Activated T-helper 1 cell treated with Interleukin-2 at 50 U/mL for 16 hours (primary cell): Measurements from ENCODE around the gene PSMD13.
A peak's percentile ranks its signal among the peaks of the same experiment; 100 is the strongest.
"Not testable (repeated sequence)": the region's sequence is repeated elsewhere in the genome, so short reads cannot be mapped to it uniquely, and the experiment has no call there.

ENCODE experiments used
- DNase-seq: peaks from one replicate; pipeline ENCODE4 v3.0.0-alpha.2; 2020; ENCODE audit warnings: low read depth

Gene PSMD13

GRCh38 chr11:218815-219593 is 17.8 kb upstream of the PSMD13 start:
- no peak for DNase-seq

GRCh38 chr11:220641-221215 is 16.0 kb upstream of the PSMD13 start:
- DNase-seq: not testable (repeated sequence)

DNA sequence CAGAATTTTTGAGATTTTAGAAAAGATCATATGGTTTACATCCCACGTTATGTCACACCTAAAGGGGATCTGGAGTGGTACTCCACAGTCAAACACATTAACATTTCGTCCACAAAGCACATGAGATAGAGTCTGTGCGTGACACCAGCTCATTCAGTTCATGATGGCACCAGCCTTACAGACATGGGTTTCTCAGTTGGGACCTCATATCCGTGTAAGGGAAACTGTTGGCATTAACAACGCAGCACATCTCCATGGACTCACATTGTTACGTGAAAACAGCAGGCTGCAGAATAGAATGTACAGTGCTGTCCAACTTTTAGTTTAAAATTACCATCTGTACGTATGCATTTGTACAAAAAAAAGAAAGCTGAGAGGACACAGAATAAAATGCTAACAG is 15.2 kb upstream of the PSMD13 start:
- DNase-seq: no peak

DNA sequence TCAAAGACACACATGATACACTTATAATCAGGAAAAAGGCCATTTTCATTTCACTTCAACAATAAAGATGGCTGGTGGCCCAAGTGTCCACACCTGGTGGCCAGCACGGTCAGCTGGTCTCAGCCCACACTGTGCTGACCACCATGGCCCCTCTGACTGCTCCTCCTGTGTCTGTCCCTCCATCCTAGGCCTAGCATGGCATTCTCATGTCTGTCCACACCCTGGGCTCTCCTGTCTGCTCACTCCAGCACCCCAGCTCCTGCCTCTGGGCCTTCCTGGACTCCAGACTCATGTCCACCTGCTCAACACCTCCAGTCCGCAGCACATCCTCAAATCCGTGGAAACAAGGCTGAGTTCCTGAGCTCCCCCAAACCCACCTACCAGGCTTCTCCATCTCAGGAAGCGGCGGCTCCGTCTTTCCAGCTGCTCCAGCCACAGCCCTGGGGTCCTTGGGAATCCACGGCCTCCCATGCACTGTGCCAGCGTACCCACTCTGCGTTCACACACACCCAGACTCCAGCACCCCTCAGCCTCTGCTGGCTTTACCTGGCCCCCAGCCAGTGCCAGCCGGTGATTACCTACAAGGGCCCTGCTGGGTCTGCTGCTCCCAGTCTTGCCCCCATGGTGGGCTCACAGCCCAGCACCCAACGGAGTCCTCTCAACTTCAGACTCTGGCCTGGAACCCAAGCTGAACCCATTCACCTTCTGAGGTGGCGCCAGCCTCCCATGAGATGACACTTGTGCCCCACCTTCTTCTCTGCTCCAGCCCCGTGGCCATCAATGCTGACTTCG is 14.6 kb upstream of the PSMD13 start:
- no peak for DNase-seq

DNA sequence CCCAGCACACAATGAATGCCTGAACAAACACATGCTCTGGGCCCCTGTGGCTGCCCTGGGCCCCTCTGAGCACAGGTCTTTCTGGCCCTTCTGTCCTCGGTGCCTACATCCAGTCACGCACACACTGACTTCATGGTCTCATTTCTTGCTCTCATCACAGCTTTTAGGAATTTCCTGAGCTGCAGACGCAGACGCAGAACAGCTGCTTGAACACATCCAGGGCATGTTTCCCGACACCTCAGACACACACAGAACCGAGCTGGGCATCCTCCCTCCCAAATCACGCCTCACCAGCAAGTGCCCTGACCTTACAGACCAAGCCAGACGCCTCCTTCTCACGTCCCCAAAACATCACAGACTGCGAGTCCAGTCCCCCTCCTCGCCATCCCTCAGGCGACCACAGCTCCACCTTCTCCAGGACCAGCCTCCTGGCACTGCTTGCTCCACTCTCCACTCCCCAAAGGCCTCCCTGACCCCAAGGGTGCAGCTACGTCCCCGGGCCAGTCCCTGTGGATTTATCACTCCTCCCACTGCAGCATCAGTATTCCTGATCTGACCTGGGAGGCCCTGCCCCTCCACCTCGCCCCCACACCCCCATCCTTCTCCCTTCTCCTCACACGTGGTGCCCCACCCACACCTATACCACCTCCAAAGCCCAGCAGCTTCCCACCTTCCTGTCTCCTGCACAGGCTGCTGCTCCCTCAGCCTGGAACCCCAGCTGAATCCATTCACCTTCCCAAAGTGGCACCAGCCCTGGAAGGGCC is 13.6 kb upstream of the PSMD13 start:
- no peak for DNase-seq

GRCh38 chr11:223884-224283 is 12.9 kb upstream of the PSMD13 start:
- no peak for DNase-seq

GRCh38 chr11:224424-224823 is 12.4 kb upstream of the PSMD13 start:
- DNase-seq: no peak

GRCh38 chr11:225734-226453 is 10.9 kb upstream of the PSMD13 start:
- DNase-seq: no peak

- no peak for DNase-seq
These were observed 8.9 kb upstream of the PSMD13 start for GRCh38 chr11:227824-228379.

GRCh38 chr11:230431-230830 is 6.3 kb upstream of the PSMD13 start:
- no peak for DNase-seq

GRCh38 chr11:232783-233565 is 3.8 kb upstream of the PSMD13 start:
- DNase-seq: no peak

GRCh38 chr11:235180-235579 is 1.6 kb upstream of the PSMD13 start:
- DNase-seq: no peak

GRCh38 chr11:235609-235996 is 1.2 kb upstream of the PSMD13 start:
- peak; percentile 26 for DNase-seq

DNA sequence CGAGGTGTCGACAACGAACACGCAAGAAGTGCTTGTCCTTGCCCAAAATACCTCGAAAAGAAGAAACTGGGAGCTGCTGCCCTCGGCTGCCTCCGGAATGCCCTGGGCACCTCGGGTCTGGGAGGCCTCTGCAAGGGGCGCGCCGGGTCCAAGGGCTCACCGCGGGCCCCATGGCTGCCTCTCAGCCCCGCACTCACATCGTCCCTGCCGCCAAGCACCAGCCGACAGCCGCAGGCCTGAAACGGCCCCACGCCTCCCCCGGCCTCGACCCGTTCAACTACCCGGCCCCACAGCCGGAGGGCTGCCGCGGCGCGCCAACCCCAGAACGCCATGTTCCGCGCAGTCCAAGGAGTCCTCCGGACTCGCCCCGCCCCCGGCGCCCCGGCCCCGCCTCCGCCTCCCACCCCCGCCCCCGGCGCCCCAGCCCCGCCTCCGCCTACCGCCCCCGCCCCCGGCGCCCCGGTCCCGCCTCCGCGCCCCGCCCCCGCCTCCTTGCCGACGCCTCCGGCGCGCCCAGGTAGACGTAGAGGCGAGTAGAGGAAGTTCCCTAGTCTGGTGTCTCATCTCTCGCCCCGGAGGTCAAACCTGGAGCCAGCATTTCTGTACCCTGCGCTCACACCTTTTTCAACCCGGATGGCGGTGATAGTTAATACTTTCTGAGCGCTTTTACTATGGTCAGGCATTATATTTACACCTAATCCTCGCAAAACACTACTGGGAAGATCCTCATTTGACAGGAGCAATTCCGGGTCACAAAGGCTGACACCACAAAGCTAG is 591 bp upstream of the PSMD13 start, which contains the start of gene SIRT3:
SIRT3 (minus strand) TSS at position 346 of the 777 bp plus-strand sequence; CDS start at position 332, 14 bp downstream.
- DNase-seq: peak; percentile 75

- not testable (repeated sequence) for DNase-seq
These were observed 1.6 kb downstream of the PSMD13 start for GRCh38 chr11:238346-238745.

GRCh38 chr11:240315-240714 is 3.5 kb downstream of the PSMD13 start:
- DNase-seq: no peak

GRCh38 chr11:241634-242033 is 4.9 kb downstream of the PSMD13 start:
- DNase-seq: no peak

DNA sequence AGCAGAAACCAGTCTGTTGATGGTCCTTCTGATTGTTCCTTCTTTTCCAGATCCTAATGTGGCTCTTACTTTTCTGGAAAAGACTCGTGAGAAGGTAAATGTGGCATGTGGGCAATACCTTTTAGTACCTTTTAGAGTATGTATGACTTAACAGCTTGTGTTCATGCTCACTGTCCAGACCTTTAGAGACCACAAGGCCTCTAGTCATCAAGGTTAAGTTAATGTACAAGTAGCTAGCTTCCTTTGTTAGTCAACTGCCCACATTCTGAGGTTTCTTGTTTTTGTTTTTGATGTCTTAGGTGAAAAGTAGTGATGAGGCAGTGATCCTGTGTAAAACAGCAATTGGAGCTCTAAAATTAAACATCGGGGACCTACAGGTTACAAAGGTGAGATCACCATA is 7.6 kb downstream of the PSMD13 start:
- no peak for DNase-seq

DNA sequence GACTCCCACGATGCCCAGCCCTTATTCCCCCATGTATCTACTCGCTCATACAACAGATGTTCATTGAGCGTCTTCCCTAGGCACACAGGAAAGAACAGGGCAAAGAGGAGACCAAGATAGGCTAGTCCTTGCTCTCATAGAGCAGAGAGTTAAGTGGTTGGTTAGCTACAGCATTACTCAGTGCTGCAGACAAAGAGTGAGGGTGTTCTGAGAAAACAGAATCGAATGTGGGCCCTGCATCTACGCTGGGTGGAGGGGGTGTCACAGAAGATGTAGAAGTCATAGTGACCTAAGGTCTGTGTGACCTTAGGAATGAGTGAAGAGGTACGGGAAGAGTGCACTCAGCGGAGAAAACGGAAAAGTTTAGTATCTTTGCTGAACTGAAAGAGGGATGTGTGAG is 12.3 kb downstream of the PSMD13 start:
- no peak for DNase-seq

- DNase-seq: no peak
These were observed 13.5 kb downstream of the PSMD13 start for GRCh38 chr11:250274-250673.
